ENCODE measurements around the gene ALX4. TPM values are rescaled to one million over a fixed set of nuclear protein-coding genes. Genes with fewer than 3 reads are reported as not detected.

The ALX4 gene
- total and polyA plus RNA-seq, 2 donors (not counting 3 experiments of a cell fraction or from before 2014, with no cell fraction given), result not detected

DNA sequence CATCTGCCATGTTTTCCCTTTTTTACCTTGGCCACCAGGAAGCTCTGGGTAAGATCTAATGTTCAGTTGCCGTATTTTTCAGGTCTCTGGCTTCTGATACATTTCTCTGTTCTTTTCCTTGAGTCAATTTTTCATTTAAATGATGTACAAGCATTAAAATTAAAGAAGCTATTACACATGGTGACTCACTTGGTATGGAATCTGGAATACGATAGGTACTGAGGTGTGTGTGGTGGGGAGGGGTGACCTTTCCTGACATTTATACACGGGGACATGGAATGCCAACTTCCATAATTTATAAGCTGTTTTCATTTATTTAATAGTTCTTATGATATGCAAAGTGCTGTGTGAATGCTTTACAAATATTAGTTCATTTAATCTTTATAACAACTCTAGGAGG is 47.8 kb upstream of the ALX4 start:
- H3K4me2 ChIP-seq (ENCODE audit: insufficient read depth, low read length), result no peak overlapping the region
- no peak overlapping the region for H3K9ac ChIP-seq (replicated peaks; ENCODE audit: extremely low read depth, insufficient read depth, low read length)
- CTCF ChIA-PET, result interaction anchor here (0.9 kb wide), 1 partner anchor 10 kb away, joined by 3 read pairs; no protein-coding TSS in a partner anchor
- dilution Hi-C loops (cut with MboI; ENCODE audit: extremely low pct_ligation_motif_present, low sequenced_read_pairs) (no loop called here), intact Hi-C loops (cut with micrococcal nuclease) (no loop called here)
- no peaks in the 10 kb centered on the region for H3K9me3 ChIP-seq (replicated peaks; ENCODE audit: control insufficient read depth, insufficient read depth, low read length)
- H3K4me3 ChIP-seq (replicated peaks in 1 of 3; ENCODE audit: insufficient read depth in 1 of 3, low read depth in 1 of 3, low read length in 3 of 3), result no peak overlapping the region
- H3K27ac ChIP-seq (ENCODE audit: insufficient read depth, low read depth, low read length), result no peak overlapping the region
- DNase-seq (ENCODE audit: low read depth, low spot score) (no peak), FAIRE-seq (no peak)
- no peaks in the 10 kb centered on the region for H3K9me1 ChIP-seq (replicated peaks; ENCODE audit: control insufficient read depth, extremely low read depth, insufficient read depth, low read length)
- H3K79me2 ChIP-seq (ENCODE audit: control insufficient read depth, insufficient read depth, low read length), result no peaks in the 10 kb centered on the region
- H4K20me1 ChIP-seq (replicated peaks; ENCODE audit: control insufficient read depth, extremely low read depth, insufficient read depth, low read length), result no peaks in the 10 kb centered on the region
- no peaks in the 10 kb centered on the region for H3K36me3 ChIP-seq (ENCODE audit: control insufficient read depth in 2 of 2, extremely low read depth in 1 of 2, insufficient read depth in 2 of 2, low read length in 2 of 2)
- H3K27me3 ChIP-seq (ENCODE audit: control insufficient read depth in 2 of 2, insufficient read depth in 2 of 2, low read length in 2 of 2), result peaks cover 0 to 3% of the 10 kb centered on the region in 2 experiments
- BruUV-seq (replicated peaks), result no TSS peak
- TF ChIP-seq JUN (IDR thresholded peaks at IDR 0.05; ENCODE audit: borderline replicate concordance, insufficient read depth, insufficient read length, low read depth), result no peak
- TF ChIP-seq POLR2A (IDR thresholded peaks at IDR 0.05; ENCODE audit: low read depth, low read length), result no peak
- TF ChIP-seq, protein P1, sequence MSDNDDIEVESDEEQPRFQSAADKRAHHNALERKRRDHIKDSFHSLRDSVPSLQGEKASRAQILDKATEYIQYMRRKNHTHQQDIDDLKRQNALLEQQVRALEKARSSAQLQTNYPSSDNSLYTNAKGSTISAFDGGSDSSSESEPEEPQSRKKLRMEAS (IDR thresholded peaks at IDR 0.05; ENCODE audit: insufficient read depth, insufficient read length), result no peak
- TF ChIP-seq, protein P2, sequence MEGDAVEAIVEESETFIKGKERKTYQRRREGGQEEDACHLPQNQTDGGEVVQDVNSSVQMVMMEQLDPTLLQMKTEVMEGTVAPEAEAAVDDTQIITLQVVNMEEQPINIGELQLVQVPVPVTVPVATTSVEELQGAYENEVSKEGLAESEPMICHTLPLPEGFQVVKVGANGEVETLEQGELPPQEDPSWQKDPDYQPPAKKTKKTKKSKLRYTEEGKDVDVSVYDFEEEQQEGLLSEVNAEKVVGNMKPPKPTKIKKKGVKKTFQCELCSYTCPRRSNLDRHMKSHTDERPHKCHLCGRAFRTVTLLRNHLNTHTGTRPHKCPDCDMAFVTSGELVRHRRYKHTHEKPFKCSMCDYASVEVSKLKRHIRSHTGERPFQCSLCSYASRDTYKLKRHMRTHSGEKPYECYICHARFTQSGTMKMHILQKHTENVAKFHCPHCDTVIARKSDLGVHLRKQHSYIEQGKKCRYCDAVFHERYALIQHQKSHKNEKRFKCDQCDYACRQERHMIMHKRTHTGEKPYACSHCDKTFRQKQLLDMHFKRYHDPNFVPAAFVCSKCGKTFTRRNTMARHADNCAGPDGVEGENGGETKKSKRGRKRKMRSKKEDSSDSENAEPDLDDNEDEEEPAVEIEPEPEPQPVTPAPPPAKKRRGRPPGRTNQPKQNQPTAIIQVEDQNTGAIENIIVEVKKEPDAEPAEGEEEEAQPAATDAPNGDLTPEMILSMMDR (IDR thresholded peaks at IDR 0.05; ENCODE audit: extremely low read depth in 1 of 2, insufficient read depth in 1 of 2, low read depth in 1 of 2, low read length in 2 of 2), result no peak
- TF ChIP-seq FOS (IDR thresholded peaks at IDR 0.05; ENCODE audit: borderline replicate concordance, insufficient read depth, low read length), result no peak
- no peak for TF ChIP-seq EZH2 (IDR thresholded peaks at IDR 0.05; ENCODE audit: borderline replicate concordance, low read depth, low read length, severe bottlenecking)
- TF ChIP-seq POLR2AphosphoS5 (IDR thresholded peaks at IDR 0.05; ENCODE audit: insufficient read depth, low read depth, low read length), result no peak
- no peak for TF ChIP-seq GATA2 (IDR thresholded peaks at IDR 0.05; ENCODE audit: insufficient read depth, insufficient read length, low read depth, low read length)
- no peak for TF ChIP-seq MYC (IDR thresholded peaks at IDR 0.05; ENCODE audit: low read depth, low read length)
- POLR2A ChIA-PET, result no interaction called here
- H2AFZ ChIP-seq (ENCODE audit: low read depth, low read length), result no peak overlapping the region
- H3K4me1 ChIP-seq (ENCODE audit: control insufficient read depth, extremely low read depth, insufficient read depth, low read length), result no peaks in the 10 kb centered on the region

Data from endothelial cell of umbilical vein (primary cell).